DND-41 (cell line): Measurements from ENCODE around the gene TP53.

Experiments
- ATAC-seq: fragments of 200-7000 bp; cut with Tn5 transposase; 3 replicates; pipeline ENCODE4 v1.9.1; 2021; ENCODE audit warnings: low read depth; ENCODE audit not compliant: insufficient read depth
- DNase-seq: peaks from one replicate; pipeline ENCODE4 v3.0.0-alpha.2; 2020
- H2AFZ ChIP-seq: 2 replicates; pipeline ENCODE4 v1.6.0; 2012; ENCODE audit warnings: low read depth, low read length
- H3K27ac ChIP-seq: 2 replicates; pipeline ENCODE4 v1.5.1; 2012; ENCODE audit warnings: low read length, inconsistent platforms
- H3K27me3 ChIP-seq: fragments of 200-600 bp; sonication (generic); 2 replicates; pipeline ENCODE4 v1.6.0; 2012; ENCODE audit warnings: low read length, mild to moderate bottlenecking, inconsistent platforms; ENCODE audit not compliant: insufficient read depth, poor library complexity
- H3K36me3 ChIP-seq: 2 replicates; pipeline ENCODE4 v1.5.1; 2012; ENCODE audit warnings: low read length, inconsistent platforms; ENCODE audit not compliant: insufficient read depth
- H3K4me1 ChIP-seq: 2 replicates; pipeline ENCODE4 v1.5.1; 2012; ENCODE audit warnings: mild to moderate bottlenecking, low read length; ENCODE audit not compliant: insufficient read depth
- H3K4me2 ChIP-seq: 2 replicates; pipeline ENCODE4 v1.6.0; 2012; ENCODE audit warnings: mild to moderate bottlenecking, moderate library complexity, low read length, inconsistent platforms; ENCODE audit not compliant: insufficient read depth
- H3K4me3 ChIP-seq, 2 experiments: fragments of 200-600 bp in 1 of 2; shearing (Covaris generic) in 1 of 2; 2 replicates each; pipeline ENCODE4 v1.5.1; 2012 to 2016; ENCODE audit warnings: inconsistent platforms in 2 of 2, low read length in 2 of 2, mild to moderate bottlenecking in 2 of 2, low read depth in 1 of 2, moderate library complexity in 1 of 2
- H3K79me2 ChIP-seq: 2 replicates; pipeline ENCODE4 v1.6.0; 2012; ENCODE audit warnings: low read length, inconsistent platforms; ENCODE audit not compliant: insufficient read depth
- H3K9ac ChIP-seq: 2 replicates; pipeline ENCODE4 v1.6.0; 2012; ENCODE audit warnings: low read depth, mild to moderate bottlenecking, inconsistent platforms, low read length, moderate library complexity
- H3K9me3 ChIP-seq: 2 replicates; pipeline ENCODE4 v1.5.1; 2012; ENCODE audit warnings: low read length, moderate library complexity, mild to moderate bottlenecking, inconsistent platforms; ENCODE audit not compliant: insufficient read depth, severe bottlenecking
- H4K20me1 ChIP-seq: 2 replicates; pipeline ENCODE4 v1.6.0; 2012; ENCODE audit warnings: low read length; ENCODE audit not compliant: insufficient read depth
- EZH2 ChIP-seq: IDR thresholded peaks from 3 replicates; pipeline ENCODE4 v1.6.1; 2012; ENCODE audit warnings: borderline replicate concordance, low read depth, mild to moderate bottlenecking, moderate library complexity, low read length, inconsistent platforms; ENCODE audit not compliant: severe bottlenecking
- TF ChIP-seq, protein P1 (sequence below): IDR thresholded peaks from 2 replicates; pipeline ENCODE4 v1.5.1; 2012; ENCODE audit warnings: borderline replicate concordance, low read length, moderate library complexity, mild to moderate bottlenecking; ENCODE audit not compliant: poor library complexity, severe bottlenecking; ENCODE audit errors: extremely low read depth

The TP53 gene

DNA sequence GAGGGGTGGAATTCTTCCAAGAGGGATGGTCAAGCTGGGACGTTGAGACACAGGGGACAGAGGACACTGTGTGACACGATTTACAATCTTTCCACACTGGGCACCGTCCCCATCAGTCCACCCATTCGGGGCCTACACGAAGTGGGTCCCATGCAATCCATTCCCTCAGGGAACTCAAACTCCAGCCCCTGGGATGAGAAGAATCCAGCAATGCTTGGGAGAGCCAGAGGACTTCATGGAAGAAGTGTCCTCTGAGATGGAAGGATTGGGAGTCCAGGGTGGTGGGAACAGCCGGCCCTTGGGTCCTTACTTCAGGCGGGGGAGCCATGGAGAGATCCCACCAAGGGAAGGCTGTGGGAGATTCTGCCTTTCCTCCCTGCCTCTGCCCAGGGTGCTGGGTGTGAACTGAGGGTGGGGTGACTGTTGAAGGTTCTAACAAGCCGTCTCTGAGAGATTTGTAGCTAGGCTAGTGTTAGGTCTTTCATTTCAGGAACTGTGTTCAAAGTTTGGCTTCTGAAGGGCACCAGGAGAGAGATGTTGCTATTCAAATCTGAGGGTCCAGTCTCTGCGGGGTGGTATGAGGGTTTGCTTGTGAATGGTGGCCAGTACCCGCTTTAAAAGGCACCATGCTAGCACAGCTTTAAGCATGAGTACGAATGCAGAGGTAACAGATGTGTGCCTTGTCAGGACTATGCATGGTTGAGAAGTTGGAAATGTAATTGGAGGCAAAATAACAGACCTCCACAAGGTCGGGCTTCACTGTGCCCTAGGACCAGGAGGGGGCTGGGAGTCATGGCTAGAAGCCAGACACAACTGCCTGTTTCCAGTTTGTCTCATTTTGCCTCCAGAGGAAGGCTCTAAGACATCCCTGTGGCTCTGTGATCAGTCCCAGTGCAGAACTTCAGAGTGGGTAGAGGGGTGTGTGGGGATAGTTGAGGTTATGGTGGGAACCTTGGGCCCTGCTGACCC lies 34.6 kb downstream of the TP53 start:
- no peak overlapping the region for H3K27ac ChIP-seq

DNA sequence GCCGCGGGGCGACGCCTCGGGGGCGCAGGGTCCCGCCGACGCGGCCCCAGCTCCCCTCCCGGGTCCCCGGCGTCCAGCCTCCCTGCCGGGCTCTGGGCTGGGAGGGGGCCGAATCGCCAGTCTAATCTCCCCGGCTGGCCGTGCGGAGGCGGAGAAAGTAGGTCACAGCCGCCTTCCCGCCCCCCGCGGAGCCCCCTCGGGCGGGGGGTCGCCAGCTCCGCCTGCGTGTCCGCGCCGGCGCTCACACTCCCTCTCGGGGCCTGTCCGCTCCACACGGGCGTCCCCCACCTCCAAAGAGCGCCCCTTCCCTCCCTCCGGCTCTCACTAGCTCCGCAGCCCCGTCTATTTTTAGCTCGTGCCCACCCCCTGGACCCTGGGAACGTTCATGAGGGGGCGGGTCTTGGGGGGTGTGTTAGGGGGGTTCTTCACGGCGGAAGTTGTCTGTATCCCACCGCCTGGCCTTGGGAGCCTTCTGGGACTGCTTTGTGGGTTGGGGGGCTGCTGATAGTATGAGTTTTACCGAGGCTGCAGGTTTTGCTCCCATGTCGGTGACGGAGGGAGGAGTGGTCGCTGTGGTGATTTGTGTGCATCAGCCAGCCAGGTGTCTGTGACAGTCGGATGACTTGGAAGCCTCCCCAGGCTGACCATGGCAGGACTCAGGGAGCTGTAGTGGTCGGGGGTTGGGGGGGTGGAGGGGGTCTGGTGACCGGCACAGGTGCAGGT lies 35.5 kb downstream of the TP53 start:
- ATAC-seq (no peak), DNase-seq (no peak)
- H3K4me3 ChIP-seq = no peak overlapping the region
- peaks cover 10% of the 10 kb centered on the region for H3K4me1 ChIP-seq
- H3K4me2 ChIP-seq = no peak overlapping the region
- peaks cover 17% of the 10 kb centered on the region for H3K27me3 ChIP-seq
- no peaks in the 10 kb centered on the region for H3K9me3 ChIP-seq
- no peaks in the 10 kb centered on the region for H4K20me1 ChIP-seq
- no peaks in the 10 kb centered on the region for H3K36me3 ChIP-seq
- no peak overlapping the region; the same call in 1 of the 2 replicates for H3K9ac ChIP-seq
- no peak overlapping the region for H3K27ac ChIP-seq
- no peak for TF ChIP-seq EZH2
- TF ChIP-seq, protein P1, sequence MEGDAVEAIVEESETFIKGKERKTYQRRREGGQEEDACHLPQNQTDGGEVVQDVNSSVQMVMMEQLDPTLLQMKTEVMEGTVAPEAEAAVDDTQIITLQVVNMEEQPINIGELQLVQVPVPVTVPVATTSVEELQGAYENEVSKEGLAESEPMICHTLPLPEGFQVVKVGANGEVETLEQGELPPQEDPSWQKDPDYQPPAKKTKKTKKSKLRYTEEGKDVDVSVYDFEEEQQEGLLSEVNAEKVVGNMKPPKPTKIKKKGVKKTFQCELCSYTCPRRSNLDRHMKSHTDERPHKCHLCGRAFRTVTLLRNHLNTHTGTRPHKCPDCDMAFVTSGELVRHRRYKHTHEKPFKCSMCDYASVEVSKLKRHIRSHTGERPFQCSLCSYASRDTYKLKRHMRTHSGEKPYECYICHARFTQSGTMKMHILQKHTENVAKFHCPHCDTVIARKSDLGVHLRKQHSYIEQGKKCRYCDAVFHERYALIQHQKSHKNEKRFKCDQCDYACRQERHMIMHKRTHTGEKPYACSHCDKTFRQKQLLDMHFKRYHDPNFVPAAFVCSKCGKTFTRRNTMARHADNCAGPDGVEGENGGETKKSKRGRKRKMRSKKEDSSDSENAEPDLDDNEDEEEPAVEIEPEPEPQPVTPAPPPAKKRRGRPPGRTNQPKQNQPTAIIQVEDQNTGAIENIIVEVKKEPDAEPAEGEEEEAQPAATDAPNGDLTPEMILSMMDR = no peak
- H3K79me2 ChIP-seq = no peaks in the 10 kb centered on the region
- no peak overlapping the region for H2AFZ ChIP-seq

More for the DNA sequence above, 34.6 kb downstream of the TP53 start:
- Histone ChIP-seq H2AFZ (no peak overlapping the region), H4K20me1 (no peaks in the 10 kb centered on the region), H3K27me3 (peaks cover 17% of the 10 kb centered on the region), H3K4me1 (peaks cover 10% of the 10 kb centered on the region), H3K4me2 (no peak overlapping the region), H3K9ac (no peak overlapping the region), H3K79me2 (no peaks in the 10 kb centered on the region), H3K4me3 (no peak overlapping the region), H3K36me3 (no peaks in the 10 kb centered on the region), H3K9me3 (no peaks in the 10 kb centered on the region)
- no peak for TF ChIP-seq EZH2
- TF ChIP-seq, protein P1 = no peak
- ATAC-seq = no peak
- no peak for DNase-seq

DNA sequence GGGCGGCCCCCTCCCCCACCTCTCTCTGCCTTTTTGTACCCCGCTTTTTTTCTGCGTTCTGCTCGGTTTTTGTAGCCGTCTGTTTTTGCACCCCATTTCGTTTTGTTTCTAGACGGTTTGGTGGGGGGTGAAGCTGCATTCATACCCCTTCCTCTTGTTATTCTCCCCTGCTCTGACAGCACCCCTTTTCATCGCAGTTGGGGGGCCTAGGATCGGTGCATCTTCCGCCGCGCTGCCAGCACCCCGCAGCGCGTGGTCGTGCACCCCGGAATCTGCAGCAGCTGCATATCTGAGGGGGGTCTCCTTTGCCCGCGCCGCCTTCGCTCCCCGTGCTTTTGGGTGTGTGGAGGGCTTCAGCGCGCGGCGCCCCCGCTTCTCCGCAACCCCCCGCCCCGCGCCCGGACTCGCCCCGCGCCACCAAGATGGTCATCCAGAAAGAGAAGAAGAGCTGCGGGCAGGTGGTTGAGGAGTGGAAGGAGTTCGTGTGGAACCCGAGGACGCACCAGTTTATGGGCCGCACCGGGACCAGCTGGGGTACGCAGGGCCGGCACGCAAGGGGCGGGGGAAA lies 36.1 kb downstream of the TP53 start:
- Histone ChIP-seq H3K27me3 (peaks cover 17% of the 10 kb centered on the region), H3K9me3 (no peaks in the 10 kb centered on the region), H4K20me1 (no peaks in the 10 kb centered on the region), H3K79me2 (no peaks in the 10 kb centered on the region), H3K36me3 (no peaks in the 10 kb centered on the region), H3K27ac (no peak overlapping the region), H3K4me2 (peak overlapping the region; percentile 60), H3K4me1 (peaks cover 10% of the 10 kb centered on the region), H2AFZ (no peak overlapping the region), H3K9ac (peak overlapping the region; percentile 21; the same call in 1 of the 2 replicates), H3K4me3 (peak overlapping the region in 1 of 2 experiments; percentile 34; a peak in 1 of 4 replicates)
- no peak for TF ChIP-seq EZH2
- TF ChIP-seq, protein P1 = no peak
- DNase-seq (no peak), ATAC-seq (no peak)
